ENCODE results near the gene DOK7.

DNA sequence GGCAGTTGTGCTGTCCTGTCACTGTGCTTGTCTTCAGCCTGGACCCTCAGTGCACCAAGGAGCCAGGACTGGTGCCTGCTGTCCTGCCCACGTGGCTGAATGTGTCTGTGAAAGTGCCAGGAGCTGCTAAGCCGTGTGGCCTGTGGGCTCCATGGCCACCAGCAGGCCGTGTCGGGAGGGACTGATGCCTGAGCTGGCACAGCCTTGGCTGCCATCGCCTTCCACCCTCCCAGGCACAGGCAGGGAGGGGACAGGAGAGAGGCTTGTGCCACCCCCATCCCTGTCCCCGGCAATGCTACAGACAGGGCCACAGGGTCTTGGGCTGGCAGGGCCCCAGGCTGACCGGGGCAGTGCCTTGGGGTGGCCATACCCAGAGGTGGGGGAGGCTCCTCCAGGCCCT is 24.8 kb downstream of the DOK7 start:
- TF ChIP-seq, protein P1, sequence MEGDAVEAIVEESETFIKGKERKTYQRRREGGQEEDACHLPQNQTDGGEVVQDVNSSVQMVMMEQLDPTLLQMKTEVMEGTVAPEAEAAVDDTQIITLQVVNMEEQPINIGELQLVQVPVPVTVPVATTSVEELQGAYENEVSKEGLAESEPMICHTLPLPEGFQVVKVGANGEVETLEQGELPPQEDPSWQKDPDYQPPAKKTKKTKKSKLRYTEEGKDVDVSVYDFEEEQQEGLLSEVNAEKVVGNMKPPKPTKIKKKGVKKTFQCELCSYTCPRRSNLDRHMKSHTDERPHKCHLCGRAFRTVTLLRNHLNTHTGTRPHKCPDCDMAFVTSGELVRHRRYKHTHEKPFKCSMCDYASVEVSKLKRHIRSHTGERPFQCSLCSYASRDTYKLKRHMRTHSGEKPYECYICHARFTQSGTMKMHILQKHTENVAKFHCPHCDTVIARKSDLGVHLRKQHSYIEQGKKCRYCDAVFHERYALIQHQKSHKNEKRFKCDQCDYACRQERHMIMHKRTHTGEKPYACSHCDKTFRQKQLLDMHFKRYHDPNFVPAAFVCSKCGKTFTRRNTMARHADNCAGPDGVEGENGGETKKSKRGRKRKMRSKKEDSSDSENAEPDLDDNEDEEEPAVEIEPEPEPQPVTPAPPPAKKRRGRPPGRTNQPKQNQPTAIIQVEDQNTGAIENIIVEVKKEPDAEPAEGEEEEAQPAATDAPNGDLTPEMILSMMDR (IDR thresholded peaks at IDR 0.05), result no peak
- no peak for TF ChIP-seq POLR2A (IDR thresholded peaks at IDR 0.05)

All from testis (tissue), 2 donors.